KBM-7 (cell line): ENCODE results near the gene SNRPD3.
"Not testable (repeated sequence)": the region's sequence is repeated elsewhere in the genome, so short reads cannot be mapped to it uniquely, and the experiment has no call there.

Source experiments
- DNase-seq: peaks from one replicate; pipeline ENCODE4 v3.0.0-alpha.2; 2015
- in situ Hi-C: fragments of 300-500 bp; cut with MboI; formaldehyde crosslinking; loops from 2 replicates; pipeline ENCODE4 v1.14.3; 2020; ENCODE audit warnings: low sequenced_read_pairs, low pct_unique_long_range_greater_than_20kb, mixed read lengths

SNRPD3 gene

GRCh38 chr22:24601217-24602104 is 45.7 kb downstream of the SNRPD3 start:
- peak; percentile 43 for DNase-seq
- in situ Hi-C loops: no loop called here

DNA sequence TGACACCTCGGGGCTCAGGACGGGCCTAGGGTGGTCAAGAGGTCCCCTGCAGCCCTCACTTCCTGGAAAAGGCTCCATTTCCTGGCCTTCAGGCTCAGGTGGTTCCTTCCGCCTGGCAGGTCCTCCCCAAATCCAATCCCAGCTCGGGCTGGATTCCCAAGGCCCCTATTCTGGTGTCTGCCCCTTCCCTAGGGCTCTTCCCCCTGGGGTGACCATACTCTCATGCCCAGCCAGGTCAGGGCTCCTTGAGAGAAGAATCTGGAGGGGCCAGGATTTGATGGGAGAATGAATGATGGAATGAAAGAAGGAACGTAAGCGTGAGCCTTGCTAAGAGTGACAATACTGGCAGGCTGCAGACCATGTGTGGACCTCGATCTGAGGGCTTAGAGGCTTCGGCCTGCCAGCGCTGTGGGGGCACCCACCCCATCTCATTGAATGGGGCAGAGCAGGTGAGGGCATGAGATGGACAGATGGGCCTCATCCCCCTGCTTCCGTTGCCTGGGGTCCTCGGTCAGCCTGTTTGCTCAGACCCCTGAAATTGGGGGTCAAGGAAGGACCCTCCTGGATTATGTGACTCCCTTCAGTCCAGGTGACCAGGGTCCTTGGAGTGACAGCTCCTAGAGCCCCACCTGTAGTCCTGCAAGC is 46.4 kb downstream of the SNRPD3 start:
- in situ Hi-C loops, DNase-seq: not testable (repeated sequence)

GRCh38 chr22:24602847-24603769 is 47.3 kb downstream of the SNRPD3 start, which contains the start of gene GGT1:
Gene GGT1, plus strand, starts transcription at chr22:24603193. Its CDS starts 7,889 bp downstream, at chr22:24611082.
- in situ Hi-C loops: not testable (repeated sequence)
- peak; percentile 52 for DNase-seq

GRCh38 chr22:24603770-24604629 is 48.2 kb downstream of the SNRPD3 start:
- peak; percentile 89 for DNase-seq
- in situ Hi-C loops: not testable (repeated sequence)

DNA sequence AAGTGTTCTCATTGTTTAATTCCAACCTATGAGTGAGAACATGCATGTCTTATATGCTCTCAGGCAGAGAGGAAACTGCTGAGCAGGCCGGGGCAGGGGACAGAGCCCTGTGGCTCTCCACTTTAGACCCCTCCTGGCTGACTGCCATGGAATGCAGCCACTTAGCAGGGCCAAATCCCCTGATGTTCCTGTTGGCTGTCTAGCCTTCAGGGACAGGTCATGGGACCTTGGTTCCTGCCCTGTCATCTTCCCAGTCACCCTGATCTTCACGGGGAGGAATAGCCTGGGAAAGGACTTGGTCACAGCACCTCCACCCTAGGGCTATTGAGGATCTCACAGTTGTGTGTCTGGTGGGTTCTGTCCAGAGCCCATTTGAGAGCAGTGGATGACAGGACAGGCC is 50.5 kb downstream of the SNRPD3 start:
- DNase-seq, in situ Hi-C loops: not testable (repeated sequence)

GRCh38 chr22:24607429-24607983 is 51.7 kb downstream of the SNRPD3 start:
- peak; percentile 27 for DNase-seq
- in situ Hi-C loops: not testable (repeated sequence)

GRCh38 chr22:24608327-24608726 is 52.5 kb downstream of the SNRPD3 start:
- DNase-seq, in situ Hi-C loops: not testable (repeated sequence)

- in situ Hi-C loops: not testable (repeated sequence)
These were observed 54.1 kb downstream of the SNRPD3 start for GRCh38 chr22:24609888-24610287.

DNA sequence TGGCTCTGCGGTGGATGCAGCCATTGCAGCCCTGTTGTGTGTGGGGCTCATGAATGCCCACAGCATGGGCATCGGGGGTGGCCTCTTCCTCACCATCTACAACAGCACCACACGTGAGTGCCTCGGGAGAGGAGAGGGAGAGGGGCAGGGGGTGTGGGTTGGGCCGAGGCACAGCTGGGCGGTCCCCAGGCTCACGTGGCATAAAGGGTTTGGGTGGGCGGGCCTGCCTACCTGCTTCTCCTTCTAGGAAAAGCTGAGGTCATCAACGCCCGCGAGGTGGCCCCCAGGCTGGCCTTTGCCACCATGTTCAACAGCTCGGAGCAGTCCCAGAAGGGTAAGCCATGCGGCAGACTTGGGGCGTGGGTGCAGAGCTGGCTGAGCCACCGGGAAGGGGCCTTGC is 59.0 kb downstream of the SNRPD3 start:
- in situ Hi-C loops, DNase-seq: not testable (repeated sequence)

More at GRCh38 chr22:24609888-24610287, 54.1 kb downstream of the SNRPD3 start:
- not testable (repeated sequence) for DNase-seq

DNA sequence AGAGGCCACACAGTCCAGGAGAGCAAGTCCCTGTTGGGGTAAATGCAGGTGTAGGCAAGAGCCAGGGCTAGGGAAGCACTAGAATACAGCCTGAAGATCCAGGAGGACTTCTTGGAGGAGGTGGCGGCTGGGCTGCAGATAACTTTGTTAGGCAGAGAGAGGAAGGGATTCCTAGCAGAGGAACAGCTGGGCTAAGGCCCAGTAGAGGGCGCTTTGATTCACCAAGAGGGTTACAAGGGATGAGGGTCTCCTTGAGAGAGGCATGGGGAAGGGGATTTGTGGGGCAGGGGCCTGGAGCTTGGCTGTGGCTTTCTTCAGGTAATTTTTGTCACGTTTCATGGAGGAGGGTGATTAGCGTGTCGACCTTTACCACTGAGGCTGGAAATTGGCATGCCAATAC is 65.4 kb downstream of the SNRPD3 start:
- in situ Hi-C loops, DNase-seq: not testable (repeated sequence)

DNA sequence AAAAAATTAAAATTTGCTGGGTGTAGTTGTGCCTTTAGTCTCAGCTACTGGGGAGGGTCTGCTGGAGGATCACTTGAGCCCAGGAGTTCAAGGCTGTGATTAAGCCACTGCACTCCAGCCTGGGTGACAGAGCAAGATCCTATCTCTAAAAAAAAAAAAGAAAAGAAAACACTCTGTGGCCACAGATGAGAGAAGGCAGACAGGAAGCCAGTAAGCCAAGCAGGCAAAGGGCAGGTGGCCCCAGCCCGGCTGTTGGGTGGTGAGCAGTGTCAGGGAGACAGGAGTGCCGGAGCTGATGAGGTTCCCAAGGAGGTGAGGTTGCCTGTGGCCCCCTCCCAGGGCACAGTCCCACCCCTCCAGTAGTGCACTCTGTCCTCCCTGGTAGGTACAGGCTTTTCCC is 66.8 kb downstream of the SNRPD3 start:
- in situ Hi-C loops: not testable (repeated sequence)
- peak; percentile 66 for DNase-seq
